ENCODE results near the gene TRIP12.
"Not testable (repeated sequence)": the region's sequence is repeated elsewhere in the genome, so short reads cannot be mapped to it uniquely, and the experiment has no call there.

The TRIP12 gene

GRCh38 chr2:229870903-229871656, 50.7 kb downstream of the TRIP12 start:
- no peak for DNase-seq

- no peak for DNase-seq
These were observed 52.6 kb downstream of the TRIP12 start for GRCh38 chr2:229869226-229869625.

- no peak for DNase-seq
These were observed 53.0 kb downstream of the TRIP12 start for GRCh38 chr2:229868794-229869193.

GRCh38 chr2:229865033-229865432, 56.8 kb downstream of the TRIP12 start:
- no peak for DNase-seq

GRCh38 chr2:229861431-229861830, 60.4 kb downstream of the TRIP12 start:
- DNase-seq, result no peak

GRCh38 chr2:229860334-229860733, 61.5 kb downstream of the TRIP12 start:
- no peak for DNase-seq

- no peak for DNase-seq
These were observed 63.5 kb downstream of the TRIP12 start for GRCh38 chr2:229858351-229858750.

GRCh38 chr2:229857634-229858033, 64.2 kb downstream of the TRIP12 start:
- DNase-seq, result no peak

GRCh38 chr2:229856413-229856812, 65.4 kb downstream of the TRIP12 start:
- no peak for DNase-seq

- no peak for DNase-seq
These were observed 66.7 kb downstream of the TRIP12 start for GRCh38 chr2:229855116-229855515.

- DNase-seq, result no peak
These were observed 69.2 kb downstream of the TRIP12 start for GRCh38 chr2:229852565-229852964.

GRCh38 chr2:229851870-229852269, 69.9 kb downstream of the TRIP12 start:
- DNase-seq, result no peak

- DNase-seq, result not testable (repeated sequence)
These were observed 71.2 kb downstream of the TRIP12 start for GRCh38 chr2:229850355-229851275.

- no peak for DNase-seq
These were observed 72.7 kb downstream of the TRIP12 start for GRCh38 chr2:229849073-229849472.

- DNase-seq, result no peak
These were observed 78.2 kb downstream of the TRIP12 start for GRCh38 chr2:229843613-229844012.

- no peak for DNase-seq
These were observed 83.1 kb downstream of the TRIP12 start for GRCh38 chr2:229838729-229839128.

- no peak for DNase-seq
These were observed 85.0 kb downstream of the TRIP12 start for GRCh38 chr2:229836847-229837246.

GRCh38 chr2:229835596-229836283, 86.1 kb downstream of the TRIP12 start:
- no peak for DNase-seq

GRCh38 chr2:229834368-229834767, 87.4 kb downstream of the TRIP12 start:
- DNase-seq, result not testable (repeated sequence)

GRCh38 chr2:229832510-229832898, 89.3 kb downstream of the TRIP12 start:
- no peak for DNase-seq

GRCh38 chr2:229831805-229832509, 89.9 kb downstream of the TRIP12 start:
- DNase-seq, result no peak

- DNase-seq, result no peak
These were observed 96.3 kb downstream of the TRIP12 start for GRCh38 chr2:229825476-229825875.

GRCh38 chr2:229821316-229821715, 100.5 kb downstream of the TRIP12 start:
- DNase-seq, result no peak

Data from NCI-H2107 (cell line).